GM19351 (cell line): ENCODE results near the gene DOCK2.

ENCODE experiments used
- ATAC-seq: cut with Tn5 transposase; IDR thresholded peaks from one replicate; pipeline ENCODE4 v1.9.1; 2021; ENCODE audit warnings: mild to moderate bottlenecking, moderate library complexity; ENCODE audit not compliant: unreplicated experiment

Gene DOCK2

DNA sequence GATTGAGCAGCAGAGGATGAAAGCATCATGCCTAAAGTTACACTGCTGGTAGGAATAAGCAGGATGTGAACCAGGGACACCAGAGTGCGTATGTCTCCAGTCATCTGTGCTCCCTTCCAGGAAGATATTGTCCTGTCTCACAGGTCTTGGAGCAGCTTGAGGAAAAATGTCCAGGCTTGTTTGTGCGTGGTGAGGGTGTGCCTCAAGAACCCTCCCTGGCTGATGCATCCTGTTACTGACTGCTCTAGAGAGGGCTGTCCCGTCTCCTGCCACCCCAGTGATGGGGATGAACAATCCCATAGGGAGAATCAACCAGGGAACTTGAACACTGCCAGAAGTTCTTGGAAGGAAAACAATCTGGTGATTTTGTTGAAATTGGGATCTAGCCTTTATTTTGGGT lies 211.2 kb downstream of the DOCK2 start:
- no peak for ATAC-seq

DNA sequence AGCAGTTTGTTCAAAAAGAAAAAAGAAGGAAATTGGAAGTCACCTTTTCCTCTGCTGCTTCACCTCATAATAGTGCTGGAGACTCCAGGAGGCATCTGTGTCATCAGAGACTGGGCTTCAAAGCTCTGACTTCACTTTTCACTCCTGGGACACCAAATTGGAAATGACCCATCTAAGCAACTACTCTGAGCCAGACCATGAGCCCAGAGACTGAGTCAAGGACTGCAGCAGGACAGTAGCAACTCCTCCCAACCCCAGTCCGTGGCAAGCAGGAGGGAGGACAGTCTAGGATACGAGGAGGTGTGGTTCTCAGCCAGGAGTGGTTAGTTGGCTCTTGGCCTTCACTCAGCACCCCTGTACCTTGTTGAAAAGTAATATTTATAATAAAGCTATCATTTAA lies 211.7 kb downstream of the DOCK2 start:
- no peak for ATAC-seq

DNA sequence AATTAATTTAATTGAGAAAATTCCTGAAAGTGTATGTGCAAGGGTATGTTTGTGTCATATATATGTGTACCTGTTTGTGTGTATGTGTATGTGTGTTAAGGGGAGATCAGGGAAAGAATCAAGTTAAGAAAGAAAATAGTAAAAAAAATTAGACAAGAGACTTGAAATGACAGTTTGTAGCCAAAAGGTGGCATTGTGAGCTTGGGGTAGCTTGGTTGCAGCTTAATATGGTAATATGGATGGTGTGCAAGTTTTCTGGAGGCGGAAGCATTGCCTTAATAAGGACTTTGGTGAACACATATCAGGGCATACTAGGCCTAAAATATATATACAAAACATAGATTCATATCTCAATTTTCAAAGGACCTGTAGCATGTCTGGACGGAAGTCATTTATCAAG lies 213.3 kb downstream of the DOCK2 start:
- no peak for ATAC-seq

DNA sequence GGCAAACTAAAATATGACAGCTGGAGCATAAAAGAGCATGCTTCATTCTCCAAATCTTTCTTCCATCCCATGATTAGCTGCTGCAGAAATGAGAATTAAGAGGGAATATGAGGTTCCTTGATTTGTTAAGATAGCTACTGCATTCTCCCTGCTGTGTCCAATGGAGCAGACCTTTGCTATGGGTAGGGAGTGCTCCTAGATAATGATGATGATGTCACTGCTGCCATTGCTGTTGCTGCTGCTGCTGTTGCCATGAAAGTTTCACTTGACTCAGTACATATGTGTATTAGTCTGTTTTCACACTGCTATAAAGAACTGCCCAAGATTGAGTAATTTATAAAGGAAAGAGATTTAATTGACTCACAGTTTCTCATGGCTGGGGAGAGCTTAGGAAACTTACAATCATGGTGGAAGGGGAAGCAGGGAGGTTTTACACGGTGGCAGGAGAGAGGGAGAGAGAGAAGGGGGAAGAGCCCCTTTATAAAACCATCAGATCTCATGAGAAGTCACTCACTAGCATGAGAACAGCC lies 214.3 kb downstream of the DOCK2 start:
- ATAC-seq: no peak

DNA sequence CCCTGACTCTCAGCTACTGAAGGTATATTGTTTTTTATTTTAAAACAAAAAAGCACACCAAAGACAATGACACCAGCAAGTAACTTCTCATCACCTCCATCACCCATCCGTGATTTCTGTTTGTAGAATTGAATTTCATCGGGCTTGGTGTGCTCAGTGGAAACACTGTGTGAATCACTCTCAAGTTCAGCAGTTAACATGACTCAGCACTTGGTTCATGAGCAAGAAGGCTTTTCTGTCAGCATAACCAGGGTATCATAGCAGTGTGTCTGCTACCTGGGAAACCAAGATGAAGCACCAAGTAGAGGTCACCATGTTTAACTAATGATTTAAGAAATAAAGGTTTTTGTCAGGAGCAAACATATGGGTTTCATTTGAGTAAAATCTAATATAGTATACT lies 219.5 kb downstream of the DOCK2 start:
- ATAC-seq: no peak

DNA sequence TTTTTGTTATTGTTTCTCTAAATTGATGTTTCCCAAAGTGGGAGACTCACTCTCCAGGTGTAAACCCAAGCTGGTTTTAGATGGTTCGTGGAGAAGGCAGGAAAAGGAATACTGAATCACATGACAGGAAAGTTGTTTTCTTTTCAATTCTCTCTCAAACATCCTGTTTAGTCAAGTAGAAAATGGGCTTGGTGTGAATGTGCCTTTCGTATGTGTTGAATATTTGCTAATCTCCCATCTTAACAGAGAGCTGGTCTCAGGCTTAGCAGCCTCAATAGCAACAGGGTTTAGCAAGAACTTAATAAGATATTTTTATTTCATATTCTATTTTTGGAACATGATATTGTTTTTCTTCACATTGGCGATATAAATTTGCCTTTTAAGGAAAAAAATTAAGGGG lies 223.5 kb downstream of the DOCK2 start:
- ATAC-seq: no peak

DNA sequence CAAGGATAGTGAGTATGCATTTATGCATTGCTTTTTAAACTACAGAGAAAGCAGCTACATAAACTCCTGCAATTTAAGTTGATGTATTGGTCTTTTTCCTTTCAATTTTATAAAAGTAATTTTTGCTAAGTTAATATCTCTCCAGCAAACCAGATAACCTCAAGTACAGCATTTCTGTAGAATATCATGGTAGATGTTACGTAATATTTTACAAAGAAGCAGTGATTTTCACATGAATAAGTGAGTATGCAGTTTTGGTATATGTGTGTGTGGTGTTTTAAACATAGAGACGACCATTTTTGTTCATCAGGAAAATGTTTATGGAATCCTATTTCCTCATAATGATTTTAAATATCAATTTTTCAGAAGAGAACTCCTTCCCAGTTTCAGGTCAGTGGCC lies 224.4 kb downstream of the DOCK2 start:
- ATAC-seq: no peak

DNA sequence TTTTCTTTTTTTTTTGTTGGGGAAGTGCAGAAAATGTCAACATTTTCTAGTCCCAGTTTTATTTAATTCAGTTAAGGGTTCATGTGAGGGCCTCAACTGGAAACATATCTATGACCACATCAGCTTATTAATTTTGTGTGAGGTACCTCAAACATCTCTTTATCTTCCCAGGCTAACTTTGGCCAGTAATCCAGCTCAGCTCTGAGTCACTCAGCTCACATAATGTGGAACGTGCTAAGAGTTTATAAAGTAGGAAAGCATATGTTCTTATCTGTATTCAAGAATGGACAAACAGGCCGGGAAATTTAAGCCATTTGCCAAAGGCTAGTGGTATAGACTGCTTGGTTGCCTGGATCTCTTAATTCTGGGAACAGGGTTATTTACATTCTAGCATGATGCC lies 224.9 kb downstream of the DOCK2 start:
- ATAC-seq: no peak

DNA sequence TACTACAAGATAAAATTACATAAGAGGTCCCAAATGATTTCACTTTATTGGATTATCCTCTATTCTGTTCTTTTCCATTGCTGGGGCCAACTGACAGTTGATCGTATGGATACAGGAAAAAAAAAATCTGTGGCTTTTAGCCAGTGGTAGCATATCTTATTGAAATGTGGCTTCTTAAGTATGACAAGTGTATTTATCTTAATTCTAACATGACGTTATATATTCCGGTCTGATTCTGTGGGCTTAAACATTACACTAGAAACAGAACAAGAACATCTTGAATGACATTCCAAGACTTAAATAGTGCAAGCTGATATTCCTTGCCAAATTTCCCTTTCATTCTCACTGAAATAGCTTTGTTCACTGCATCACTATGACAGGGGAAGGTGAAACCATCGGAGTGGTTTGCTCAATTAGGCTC lies 225.3 kb downstream of the DOCK2 start:
- ATAC-seq: no peak

DNA sequence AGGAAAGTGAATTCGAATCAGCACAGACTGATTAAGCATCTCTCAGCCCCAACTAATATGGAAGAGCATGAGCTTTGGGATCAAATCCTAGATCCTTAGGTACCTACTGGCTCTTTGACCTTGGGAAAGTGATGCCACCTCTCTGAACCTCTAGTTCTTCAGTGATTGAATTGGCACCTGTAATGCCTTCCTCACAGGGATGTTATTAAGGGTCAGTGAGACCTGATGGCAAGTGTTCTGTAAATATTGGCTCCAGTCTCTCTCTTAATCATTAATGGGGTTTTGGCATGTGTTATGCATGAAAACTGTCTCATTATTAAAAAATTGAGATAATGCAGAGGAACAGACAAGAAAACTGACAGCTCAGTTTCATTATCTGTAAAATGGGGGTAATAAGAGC lies 227.4 kb downstream of the DOCK2 start:
- ATAC-seq: no peak

DNA sequence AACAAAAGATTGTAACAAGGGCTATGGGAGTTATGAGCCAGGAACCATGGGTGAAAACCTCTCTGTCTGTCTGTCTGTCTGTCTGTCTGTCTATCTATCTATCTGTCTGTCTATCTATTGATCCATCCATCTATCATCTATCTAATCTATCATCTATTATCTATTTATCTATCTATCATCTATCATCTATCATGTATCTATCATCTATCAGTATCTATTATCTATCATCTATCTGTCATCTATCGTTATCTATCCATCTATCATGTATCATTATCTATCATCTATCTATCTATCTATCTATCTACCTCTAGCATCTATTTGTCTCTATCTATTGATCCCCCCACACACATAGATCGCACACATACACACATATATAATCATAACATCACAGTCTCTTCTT lies 230.3 kb downstream of the DOCK2 start:
- ATAC-seq: no peak

DNA sequence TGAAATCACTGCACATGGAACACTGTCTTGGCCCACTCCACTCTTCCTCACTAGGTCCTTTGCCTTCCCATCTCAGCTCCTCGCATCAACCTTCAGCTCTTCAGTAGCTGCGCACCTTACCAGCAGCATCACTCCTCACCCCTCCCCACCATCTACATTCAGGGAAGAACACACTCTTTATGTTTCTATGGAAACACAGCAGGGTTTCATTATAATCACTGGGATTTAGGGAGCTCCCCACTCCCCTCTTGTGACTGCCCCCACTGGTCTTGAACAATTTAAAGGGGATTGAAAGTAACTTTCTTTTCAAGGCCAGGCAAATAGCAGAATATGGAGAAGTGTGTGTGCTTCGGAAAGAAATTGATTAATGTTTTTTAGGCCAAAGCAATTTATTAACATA lies 232.0 kb downstream of the DOCK2 start:
- ATAC-seq: no peak

DNA sequence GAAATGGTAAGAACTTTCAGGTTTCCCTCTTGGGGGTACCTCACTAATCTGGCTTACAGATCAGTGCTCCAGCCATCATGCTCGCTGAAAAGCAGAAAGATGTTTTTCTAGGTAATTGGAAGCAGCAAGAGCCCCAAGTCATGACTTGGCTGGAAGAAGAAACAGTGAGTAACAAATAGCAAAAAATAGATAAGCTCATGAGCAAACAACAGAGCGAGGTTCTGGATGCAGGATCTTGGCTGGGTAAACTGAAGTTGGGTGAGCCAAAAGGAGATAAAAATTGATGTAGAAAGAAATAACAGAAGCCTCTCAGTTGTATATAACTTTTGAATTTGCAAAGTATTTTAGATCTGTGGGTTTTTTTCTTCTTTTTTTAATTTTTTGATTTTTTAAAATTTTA lies 233.1 kb downstream of the DOCK2 start:
- ATAC-seq: no peak

DNA sequence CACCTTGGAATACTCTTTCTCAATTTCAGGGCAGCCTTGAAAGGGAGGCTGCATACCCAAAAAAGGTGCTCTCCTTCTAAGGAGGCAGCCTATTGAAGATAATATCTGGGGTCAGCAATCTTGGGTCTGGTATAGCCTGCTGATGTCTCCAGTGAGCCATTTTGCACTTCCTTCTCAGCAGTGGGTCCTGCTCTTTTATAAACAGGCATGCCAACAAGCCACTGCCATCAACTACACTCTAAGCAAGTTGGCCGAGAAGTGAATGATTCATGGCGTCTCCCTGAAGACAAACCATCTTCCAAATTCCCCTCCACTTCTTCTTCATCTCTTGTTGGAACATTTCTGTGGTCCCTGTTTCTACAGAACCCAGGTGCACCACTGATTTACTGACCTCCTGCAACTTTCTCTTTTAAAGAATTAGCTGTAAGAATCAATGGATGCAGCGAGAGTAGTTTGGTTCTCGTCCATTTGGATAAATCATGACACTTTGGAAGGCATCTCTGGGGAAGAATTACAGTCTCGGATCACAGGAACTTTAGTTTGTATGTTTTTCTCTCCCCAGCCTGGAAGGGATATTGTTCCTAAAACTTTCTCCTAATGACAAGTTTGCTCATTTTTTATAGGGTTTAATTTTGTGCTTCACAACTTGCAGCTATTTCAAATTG lies 234.9 kb downstream of the DOCK2 start:
- ATAC-seq: no peak

DNA sequence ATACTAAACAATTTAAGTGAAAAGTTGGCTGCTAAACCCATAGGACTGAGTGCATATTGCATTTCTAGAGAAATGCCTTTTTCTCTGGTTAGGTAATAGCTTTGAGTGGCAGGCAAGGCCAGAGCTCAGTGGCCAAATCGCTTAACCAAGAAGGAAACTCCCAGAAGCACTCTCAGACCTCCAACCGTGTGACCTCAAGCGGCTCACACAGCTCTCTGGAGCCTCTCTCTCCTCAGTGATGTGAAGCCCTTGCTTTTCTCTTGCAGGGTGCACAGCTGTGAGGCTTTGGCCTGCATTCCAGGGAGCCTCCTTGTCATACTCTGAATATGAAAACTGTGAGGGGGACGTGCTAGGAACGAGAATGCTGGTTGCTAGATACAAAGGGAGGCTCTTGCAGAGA lies 236.6 kb downstream of the DOCK2 start:
- no peak for ATAC-seq

DNA sequence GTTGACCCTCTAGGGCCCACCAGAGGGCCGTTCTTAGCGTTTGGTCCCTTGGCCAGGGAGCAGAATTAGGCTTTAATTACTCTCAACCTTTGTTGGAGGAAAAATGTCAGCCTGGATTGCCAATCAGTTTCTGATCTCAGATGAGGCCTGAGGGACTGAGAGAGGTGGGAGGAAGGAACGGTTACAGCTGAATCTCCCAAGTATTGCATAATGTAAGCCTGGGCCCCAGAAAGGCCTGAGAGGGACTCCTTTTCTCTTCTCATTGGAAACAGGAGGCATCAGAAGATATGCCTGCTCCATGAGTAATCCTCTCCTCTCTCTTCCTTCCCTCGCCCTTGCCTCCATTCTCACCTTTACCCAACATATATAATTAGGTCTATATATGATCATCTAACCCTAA lies 237.5 kb downstream of the DOCK2 start:
- no peak for ATAC-seq

DNA sequence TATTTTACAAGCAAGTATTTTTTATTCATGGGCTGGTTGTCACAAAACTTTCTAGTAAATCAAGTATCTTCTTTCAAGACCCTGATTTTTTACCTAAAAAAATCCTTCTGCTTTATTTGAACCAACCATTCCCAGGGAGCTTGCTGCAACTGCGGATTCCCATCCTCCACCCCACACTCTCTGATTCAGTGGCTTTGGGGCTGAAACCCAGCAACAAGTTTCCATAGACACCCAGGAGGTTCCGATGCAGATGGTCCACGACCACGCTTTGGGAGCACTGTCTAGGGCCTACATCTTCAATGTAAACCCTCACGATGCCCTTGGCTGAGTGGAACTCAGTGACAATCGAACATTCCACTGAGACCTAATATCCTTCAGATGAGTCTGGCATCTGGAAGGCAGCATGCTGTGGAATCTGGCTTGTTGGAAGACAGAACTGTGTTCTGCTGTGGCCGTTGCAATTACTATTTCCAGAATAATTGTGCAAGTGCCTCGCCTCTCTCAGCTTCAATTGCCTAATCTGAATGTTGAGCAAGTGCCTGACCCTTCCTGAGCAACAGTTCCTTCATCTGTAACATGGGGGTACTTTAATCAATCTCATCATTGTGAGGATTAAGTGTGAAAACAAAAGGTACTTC lies 238.1 kb downstream of the DOCK2 start:
- no peak for ATAC-seq

DNA sequence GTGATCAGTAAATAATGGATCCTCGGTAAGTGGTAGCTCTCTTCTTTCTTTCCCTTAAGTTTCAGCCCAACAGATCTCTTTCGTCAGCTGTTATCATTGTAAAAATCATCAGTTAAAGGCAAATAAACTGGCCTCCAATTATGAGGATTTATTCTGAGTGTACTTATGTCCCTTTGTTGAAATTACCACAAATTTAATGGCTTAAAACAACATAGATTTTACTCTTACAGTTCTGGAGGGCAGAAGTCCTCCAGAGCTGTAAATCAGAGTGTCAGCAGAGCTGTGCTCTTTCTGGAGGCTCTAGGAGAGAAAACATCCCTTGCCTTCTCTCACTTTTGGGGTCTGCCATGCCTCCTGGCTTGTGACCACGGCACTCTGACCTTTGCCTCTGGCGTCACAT lies 238.7 kb downstream of the DOCK2 start:
- no peak for ATAC-seq

DNA sequence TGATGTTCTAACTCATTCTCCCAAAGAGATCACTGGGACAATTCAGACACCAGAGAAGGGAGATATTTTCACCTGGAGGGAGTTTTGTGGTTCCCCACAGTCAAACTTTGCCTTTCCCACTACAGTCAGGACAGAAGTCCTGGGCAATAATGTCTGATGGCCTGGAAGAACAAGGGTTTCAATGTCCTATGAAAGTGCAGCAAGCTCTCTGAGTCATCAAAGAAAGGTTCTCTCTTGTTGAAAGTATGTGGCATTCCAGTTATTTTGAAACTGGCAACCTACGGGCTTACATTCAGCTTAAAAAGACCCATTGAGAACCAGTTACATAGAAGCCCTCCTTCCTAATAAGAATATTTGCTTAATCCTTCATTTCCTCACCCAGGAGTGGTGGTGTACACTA lies 239.3 kb downstream of the DOCK2 start:
- no peak for ATAC-seq

DNA sequence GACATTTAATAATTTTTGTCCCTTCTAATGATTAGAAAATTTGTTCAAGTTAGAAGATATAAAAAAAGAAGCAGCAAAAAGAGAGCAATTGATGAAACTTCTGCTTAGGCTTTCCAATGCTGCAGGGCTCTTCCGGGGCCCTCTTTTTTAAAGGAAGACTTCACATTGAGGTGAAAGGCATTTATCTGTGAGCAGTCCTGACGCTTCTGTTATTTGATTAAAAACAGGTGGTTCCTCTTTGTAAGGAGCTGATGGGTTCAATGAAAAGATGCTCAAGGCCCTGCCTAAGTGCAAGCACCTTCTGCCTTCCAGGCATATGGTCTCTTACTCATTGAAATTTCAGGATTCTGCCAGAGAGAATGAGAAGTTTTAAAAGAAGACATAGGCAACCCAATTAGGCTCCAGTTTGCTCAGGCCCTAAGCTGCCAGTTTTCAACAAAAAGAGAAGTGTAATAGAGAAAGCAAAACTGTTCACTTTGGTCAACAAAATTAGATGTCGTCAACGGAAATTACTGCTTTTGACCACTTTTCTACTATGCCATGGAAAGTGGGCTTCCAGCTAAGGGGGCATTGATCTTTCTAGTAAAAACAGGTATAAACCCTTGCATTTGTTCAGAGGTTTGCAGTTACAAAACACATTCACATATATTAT lies 243.1 kb downstream of the DOCK2 start:
- peak; percentile 70 for ATAC-seq

DNA sequence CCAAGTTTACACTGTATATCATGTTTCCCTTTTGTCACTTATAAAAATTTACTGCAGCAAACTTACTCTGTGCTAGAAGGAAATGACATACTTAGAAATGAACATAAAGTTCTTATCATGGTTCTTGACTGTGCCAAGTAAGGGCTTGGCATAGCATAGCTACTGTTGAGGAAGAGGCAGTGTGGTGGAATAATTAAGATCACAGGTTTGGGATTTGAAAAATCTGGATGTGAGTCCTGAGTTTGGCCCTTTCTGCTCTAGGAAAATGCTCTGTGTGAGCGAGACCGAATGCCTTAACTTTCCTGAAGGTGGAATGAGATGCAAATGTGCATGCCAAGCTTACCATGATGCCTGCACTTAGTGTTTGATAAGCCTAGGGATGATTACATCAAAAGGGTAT lies 243.7 kb downstream of the DOCK2 start:
- no peak for ATAC-seq

DNA sequence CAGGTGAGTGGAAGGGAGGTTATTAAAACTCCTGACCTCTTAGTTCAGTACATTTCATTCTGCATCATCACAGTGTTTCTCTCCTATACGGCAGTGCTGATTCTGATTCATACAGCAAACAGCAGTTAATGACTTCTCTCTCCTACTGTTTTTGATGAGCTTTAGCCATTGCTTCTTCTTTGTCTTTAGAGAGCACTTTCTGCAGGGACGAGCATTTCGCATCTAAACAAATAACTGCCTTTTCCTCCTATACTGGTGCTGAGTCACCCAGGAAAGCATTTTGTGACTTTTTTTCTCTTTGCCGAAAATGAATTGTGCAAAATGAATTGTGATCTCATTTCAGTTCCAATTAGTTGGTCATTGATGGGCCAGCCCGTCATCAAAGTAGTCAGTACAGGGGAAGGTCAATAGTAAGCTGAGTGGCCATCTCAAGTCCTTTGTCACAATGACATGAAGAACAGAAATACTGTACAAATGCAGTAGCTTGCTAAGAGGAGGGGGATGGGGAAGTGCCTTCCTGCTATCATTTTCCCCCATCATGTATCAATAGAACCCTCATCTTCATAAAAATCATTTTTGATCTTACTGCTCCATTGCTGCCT lies 244.7 kb downstream of the DOCK2 start:
- no peak for ATAC-seq
